ENCODE results near the gene CPEB4. TPM values are rescaled to one million over a fixed set of nuclear protein-coding genes. Genes with fewer than 3 reads are reported as not detected.

Gene CPEB4
- total and polyA plus RNA-seq, 9 of the 15 experiments (the other 6 are each of a cell fraction or from before 2014, with no cell fraction given), result 7.4 to 21.3 (median 12.4) TPM

GRCh38 chr5:173888473-173889131 is 453 bp downstream of the CPEB4 start (continued):
- TF ChIP-seq MYNN (IDR thresholded peaks at IDR 0.05) (no peak), MYNN (CRISPR knock-in tag; IDR thresholded peaks at IDR 0.05) (no peak), RBM22 (IDR thresholded peaks at IDR 0.05; ENCODE audit: low read depth, low read length, poor library complexity, severe bottlenecking) (no peak), KAT7 (CRISPR knock-in tag; IDR thresholded peaks at IDR 0.05; ENCODE audit: borderline replicate concordance) (no peak), ZBED1 (IDR thresholded peaks at IDR 0.05) (no peak), ZNF707 (CRISPR knock-in tag; conservative IDR thresholded peaks at IDR 0.05) (no peak), MCM2 (IDR thresholded peaks at IDR 0.05; ENCODE audit: low read depth) (no peak), CXXC5 (CRISPR knock-in tag; IDR thresholded peaks at IDR 0.05) (no peak), HNRNPUL1 (IDR thresholded peaks at IDR 0.05; ENCODE audit: low read length) (no peak), TCF7 (IDR thresholded peaks at IDR 0.05; ENCODE audit: borderline replicate concordance) (no peak), DLX4 (CRISPR knock-in tag; IDR thresholded peaks at IDR 0.05) (no peak), PHB (CRISPR knock-in tag; IDR thresholded peaks at IDR 0.05) (no peak), PHF8 (IDR thresholded peaks at IDR 0.05; ENCODE audit: borderline replicate concordance, low read length) (peak; percentile 37; the same call in 1 of the 2 replicates), ZNF75A (CRISPR knock-in tag; IDR thresholded peaks at IDR 0.05) (no peak), SMC3 (conservative IDR thresholded peaks at IDR 0.05; ENCODE audit: insufficient read depth, low read depth, low read length) (no peak), RAD51 (IDR thresholded peaks at IDR 0.05; ENCODE audit: borderline replicate concordance, low read depth) (no peak), ZNF444 (CRISPR knock-in tag; IDR thresholded peaks at IDR 0.05) (no peak), UBTF (IDR thresholded peaks at IDR 0.05; ENCODE audit: borderline replicate concordance in 1 of 2, low read depth in 2 of 2, low read length in 2 of 2) (peak; percentile 42 to 44; a peak in 1 of 4 replicates), PHTF2 (CRISPR knock-in tag; IDR thresholded peaks at IDR 0.05) (peak; percentile 78; the same call in 1 of the 2 replicates), ZNF184 (CRISPR knock-in tag; IDR thresholded peaks at IDR 0.05) (no peak), FOSL1 (tag; conservative IDR thresholded peaks at IDR 0.05) (0 out of 2 replicates have a peak, but pooled peaks have one; percentile 6), CCNT2 (IDR thresholded peaks at IDR 0.05; ENCODE audit: borderline replicate concordance, extremely low read depth, insufficient read length, low read depth, low read length) (peak; percentile 18)
- TF ChIP-seq, protein P1, sequence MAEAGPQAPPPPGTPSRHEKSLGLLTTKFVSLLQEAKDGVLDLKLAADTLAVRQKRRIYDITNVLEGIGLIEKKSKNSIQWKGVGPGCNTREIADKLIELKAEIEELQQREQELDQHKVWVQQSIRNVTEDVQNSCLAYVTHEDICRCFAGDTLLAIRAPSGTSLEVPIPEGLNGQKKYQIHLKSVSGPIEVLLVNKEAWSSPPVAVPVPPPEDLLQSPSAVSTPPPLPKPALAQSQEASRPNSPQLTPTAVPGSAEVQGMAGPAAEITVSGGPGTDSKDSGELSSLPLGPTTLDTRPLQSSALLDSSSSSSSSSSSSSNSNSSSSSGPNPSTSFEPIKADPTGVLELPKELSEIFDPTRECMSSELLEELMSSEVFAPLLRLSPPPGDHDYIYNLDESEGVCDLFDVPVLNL (CRISPR knock-in tag; IDR thresholded peaks at IDR 0.05; ENCODE audit: low read depth), result no peak
- TF ChIP-seq, protein P2, sequence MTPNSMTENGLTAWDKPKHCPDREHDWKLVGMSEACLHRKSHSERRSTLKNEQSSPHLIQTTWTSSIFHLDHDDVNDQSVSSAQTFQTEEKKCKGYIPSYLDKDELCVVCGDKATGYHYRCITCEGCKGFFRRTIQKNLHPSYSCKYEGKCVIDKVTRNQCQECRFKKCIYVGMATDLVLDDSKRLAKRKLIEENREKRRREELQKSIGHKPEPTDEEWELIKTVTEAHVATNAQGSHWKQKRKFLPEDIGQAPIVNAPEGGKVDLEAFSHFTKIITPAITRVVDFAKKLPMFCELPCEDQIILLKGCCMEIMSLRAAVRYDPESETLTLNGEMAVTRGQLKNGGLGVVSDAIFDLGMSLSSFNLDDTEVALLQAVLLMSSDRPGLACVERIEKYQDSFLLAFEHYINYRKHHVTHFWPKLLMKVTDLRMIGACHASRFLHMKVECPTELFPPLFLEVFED (CRISPR knock-in tag; conservative IDR thresholded peaks at IDR 0.05), result no peak
